Left cardiac atrium (tissue), 4 donors: Measurements from ENCODE around the gene SLC35A4. TPM values are rescaled to one million over a fixed set of nuclear protein-coding genes. Genes with fewer than 3 reads are reported as not detected.

Experiments
- ATAC-seq, 2 donors: fragments of 200-7000 bp; cut with Tn5 transposase; one replicate each; pipeline ENCODE4 v1.9.1; 2020; ENCODE audit warnings: mild to moderate bottlenecking in 2 of 2, moderate library complexity in 2 of 2
- DNase-seq: peaks from one replicate; pipeline ENCODE4 v3.0.0-alpha.2; 2020
- intact Hi-C, 2 donors: fragments of 100-400 bp; cut with DNase I; formaldehyde crosslinking; loops; one replicate each; pipeline versions ENCODE4 v1.14.1 to v1.15.1; 2022 to 2023
- long read RNA-seq: library from polyadenylated mRNA; unstranded; transcript quantifications from one replicate; pipeline ENCODE4 v2.0.0, GENCODE V29; 2021
- total RNA-seq, 2 donors: library from RNA; stranded (reverse); fragmentation: NEBNext Ultra II Directional; extraction: Animal tissue kit (Norgen Biotek cat#: 25700); gene quantifications; one replicate each; pipeline ENCODE4 v1.2.1, GENCODE V29; 2021
- donor health status: DM: no; HTN: yes; CAD: no.
- donor health status: DM: no; HTN: yes; CAD: no; lungs with severe emphysema.
- donor health status: DM: yes; HTN: yes; CAD: no.
- donor health status: Dilated cardiomyopathy.

The SLC35A4 gene
- total RNA-seq, result 10 to 100 TPM; 70.3 to 79.3 TPM
- long read RNA-seq, transcript SLC35A4-201 (3 exons, 3,041 nt), result major isoform, 40 of 63 reads
- long read RNA-seq, partial matches to known transcripts, result 21 of 63 reads
- long read RNA-seq, other reads (novel, unspliced or antisense), result 1 of 63 reads

GRCh38 chr5:140564196-140565023, at the start of gene SLC35A4, which contains the start of gene APBB3:
SLC35A4 (plus strand) TSS chr5:140564828; CDS start chr5:140567170, 2,342 bp downstream.
APBB3 (minus strand) TSS chr5:140564598; CDS start chr5:140564245, 353 bp downstream.
- intact Hi-C loops, result loop anchor here (5.0 to 10.0 kb wide), 2 partner anchors 68 to 80 kb away; partner anchors contain the start of genes CD14 (in 1 of the 2), IK (in 1 of the 2) and NDUFA2 (in 1 of the 2)
- DNase-seq, result peak; percentile 98
- ATAC-seq, result peak; percentile 94 to 95

- ATAC-seq (no peak), DNase-seq (no peak)
- intact Hi-C loops, result no loop called here
Observed at GRCh38 chr5:140524003-140524402, 40.6 kb upstream of the SLC35A4 start.

GRCh38 chr5:140540227-140540626, 24.4 kb upstream of the SLC35A4 start:
- DNase-seq (no peak), ATAC-seq (no peak)

GRCh38 chr5:140542972-140543371, 21.7 kb upstream of the SLC35A4 start:
- DNase-seq (no peak), ATAC-seq (no peak)
- intact Hi-C loops, result no loop called here

More at GRCh38 chr5:140540227-140540626, 24.4 kb upstream of the SLC35A4 start:
- intact Hi-C loops, result no loop called here

- ATAC-seq, result no peak
- DNase-seq, result no peak
- intact Hi-C loops, result loop anchor here in 1 of 2 donors (5.0 kb wide), 1 partner anchor 97 kb away; no protein-coding TSS in a partner anchor
Observed at GRCh38 chr5:140544986-140545385, 19.6 kb upstream of the SLC35A4 start.

- DNase-seq, result no peak
- ATAC-seq, result no peak
- intact Hi-C loops, result loop anchor here in 1 of 2 donors (5.0 kb wide), 1 partner anchor 97 kb away; no protein-coding TSS in a partner anchor
Observed at GRCh38 chr5:140545606-140546005, 19.0 kb upstream of the SLC35A4 start.

- DNase-seq, result no peak
- peak in 1 of 2 donors; percentile 1 for ATAC-seq
- intact Hi-C loops, result loop anchor here in 1 of 2 donors (1.0 to 5.0 kb wide), 2 partner anchors 95 to 117 kb away; partner anchors contain the start of gene WDR55
Observed at GRCh38 chr5:140546851-140547507, 17.6 kb upstream of the SLC35A4 start.

GRCh38 chr5:140547508-140548299, 16.9 kb upstream of the SLC35A4 start, which contains the start of gene EIF4EBP3:
EIF4EBP3 (plus strand) TSS chr5:140547662; CDS start chr5:140547738, 76 bp downstream.
- DNase-seq (peak; percentile 98), ATAC-seq (peak; percentile 96 to 97)
- intact Hi-C loops, result loop anchor here in 1 of 2 donors (1.0 to 5.0 kb wide), 2 partner anchors 95 to 117 kb away; partner anchors contain the start of gene WDR55

GRCh38 chr5:140548300-140548688, 16.3 kb upstream of the SLC35A4 start:
- intact Hi-C loops, result loop anchor here in 1 of 2 donors (5.0 kb wide), 1 partner anchor 94 kb away; no protein-coding TSS in a partner anchor
- ATAC-seq (no peak), DNase-seq (no peak)

GRCh38 chr5:140548791-140549190, 15.8 kb upstream of the SLC35A4 start:
- no peak for DNase-seq
- intact Hi-C loops, result loop anchor here in 1 of 2 donors (5.0 kb wide), 1 partner anchor 94 kb away; no protein-coding TSS in a partner anchor
- no peak for ATAC-seq

GRCh38 chr5:140549237-140550144, 15.1 kb upstream of the SLC35A4 start:
- ATAC-seq, result peak in 1 of 2 donors; percentile 5
- intact Hi-C loops, result loop anchor here in 1 of 2 donors (5.0 kb wide), 1 partner anchor 93 kb away; no protein-coding TSS in a partner anchor
- DNase-seq, result peak; percentile 62

GRCh38 chr5:140550147-140551079, 14.2 kb upstream of the SLC35A4 start:
- intact Hi-C loops, result no loop called here
- ATAC-seq (no peak), DNase-seq (no peak)

GRCh38 chr5:140551872-140552271, 12.8 kb upstream of the SLC35A4 start:
- no peak for ATAC-seq
- DNase-seq, result no peak
- intact Hi-C loops, result no loop called here

- intact Hi-C loops, result no loop called here
- DNase-seq (no peak), ATAC-seq (no peak)
Observed at GRCh38 chr5:140553657-140554056, 11.0 kb upstream of the SLC35A4 start.

GRCh38 chr5:140554454-140554853, 10.2 kb upstream of the SLC35A4 start:
- ATAC-seq (peak in 1 of 2 donors; percentile 27), DNase-seq (no peak)
- intact Hi-C loops, result no loop called here

GRCh38 chr5:140555747-140556312, 8.8 kb upstream of the SLC35A4 start:
- intact Hi-C loops, result no loop called here
- DNase-seq, result no peak
- no peak for ATAC-seq
